ENCODE results near the gene INPP5J.

The INPP5J gene

GRCh38 chr22:31184015-31184414, 61.2 kb downstream of the INPP5J start:
- H4K20me1 ChIP-seq (ENCODE audit: low read depth, low read length): no peaks in the 10 kb centered on the region
- H3K4me3 ChIP-seq (ENCODE audit: insufficient read depth, low read length, poor library complexity, severe bottlenecking): no peak overlapping the region
- no peak overlapping the region for H2AFZ ChIP-seq (ENCODE audit: low read depth, low read length, severe bottlenecking)
- no peaks in the 10 kb centered on the region; the same call in 1 of the 2 replicates for H3K79me2 ChIP-seq (ENCODE audit: insufficient read depth, low read length)
- no peaks in the 10 kb centered on the region for H3K27me3 ChIP-seq (ENCODE audit: low read length)
- H3F3A ChIP-seq (ENCODE audit: insufficient read depth): no peaks in the 10 kb centered on the region
- 0 out of 2 replicates have a peak, but pooled peaks cover 3% of the 10 kb centered on the region for H3K36me3 ChIP-seq (ENCODE audit: low read length)
- H3K27ac ChIP-seq (ENCODE audit: low read depth, low read length): no peak overlapping the region
- H3K9me3 ChIP-seq (ENCODE audit: insufficient read depth, low read length): no peaks in the 10 kb centered on the region
- H3K9me2 ChIP-seq (replicated peaks; ENCODE audit: insufficient read depth, low read length): no peaks in the 10 kb centered on the region
- TF ChIP-seq CTCF (IDR thresholded peaks at IDR 0.05; ENCODE audit: insufficient read depth, low read length, poor library complexity, severe bottlenecking): no peak
- TF ChIP-seq EZH2phosphoT487 (conservative IDR thresholded peaks at IDR 0.05; ENCODE audit: low read length): no peak
- no peak overlapping the region for H3K9ac ChIP-seq (ENCODE audit: low read length)
- H3K4me2 ChIP-seq (ENCODE audit: low read depth, low read length, poor library complexity, severe bottlenecking): no peak overlapping the region

All from SU-DHL-6 (cell line).